ENCODE measurements around the gene ZNRF3. TPM values are rescaled to one million over a fixed set of nuclear protein-coding genes. Genes with fewer than 3 reads are reported as not detected.

ZNRF3 gene
- total RNA-seq, 4 donors from 2014 or later: 10.4 to 18.0 (median 14.2) TPM

- Histone ChIP-seq H3K4me3 (replicated peaks in 1 of 3) (no peak overlapping the region), H3K27ac (peak overlapping the region; percentile 54 to 73 (median 69)), H3K4me1 (peaks cover 29 to 32% of the 10 kb centered on the region in 2 donors), H3K9me3 (no peaks in the 10 kb centered on the region), H3K27me3 (no peaks in the 10 kb centered on the region), H3K36me3 (no peaks in the 10 kb centered on the region)
- TF ChIP-seq POLR2A (IDR thresholded peaks at IDR 0.05) (no peak), CTCF (IDR thresholded peaks at IDR 0.05) (no peak)
- no peak for DNase-seq
- intact Hi-C loops (cut with DNase I): no loop called here
- 56 to 59% methylated on average over 5 of the region's 5 CpGs for WGBS, 2 donors
Observed at GRCh38 chr22:28940441-28940840, 57.1 kb downstream of the ZNRF3 start.

- H3K9me3 ChIP-seq: no peaks in the 10 kb centered on the region
- intact Hi-C loops (cut with DNase I): no loop called here
- TF ChIP-seq CTCF (IDR thresholded peaks at IDR 0.05) (no peak), POLR2A (IDR thresholded peaks at IDR 0.05) (no peak)
- no peaks in the 10 kb centered on the region for H3K27me3 ChIP-seq
- peaks cover 27 to 32% of the 10 kb centered on the region in 2 donors for H3K4me1 ChIP-seq
- no peaks in the 10 kb centered on the region for H3K36me3 ChIP-seq
- 75 to 90% methylated on average over 5 of the region's 5 CpGs for whole genome bisulfite sequencing, 2 donors
- H3K4me3 ChIP-seq (replicated peaks in 1 of 3): no peak overlapping the region
- no peak overlapping the region for H3K27ac ChIP-seq
- DNase-seq: no peak
Observed at GRCh38 chr22:28942333-28942732, 59.0 kb downstream of the ZNRF3 start.

- no peak for TF ChIP-seq POLR2A (IDR thresholded peaks at IDR 0.05)
- no peak for TF ChIP-seq CTCF (IDR thresholded peaks at IDR 0.05)
- 47 to 62% methylated on average over 7 of the region's 7 CpGs for WGBS, 2 donors
- Histone ChIP-seq H3K4me3 (replicated peaks in 1 of 3) (no peak overlapping the region), H3K27me3 (no peaks in the 10 kb centered on the region), H3K4me1 (peaks cover 23 to 32% of the 10 kb centered on the region in 2 donors), H3K27ac (no peak overlapping the region), H3K36me3 (no peaks in the 10 kb centered on the region), H3K9me3 (no peaks in the 10 kb centered on the region)
- intact Hi-C loops (cut with DNase I): no loop called here
- no peak for DNase-seq
Observed at GRCh38 chr22:28942801-28943500, 59.6 kb downstream of the ZNRF3 start.

GRCh38 chr22:28943501-28943879 is 60.1 kb downstream of the ZNRF3 start:
- WGBS, 2 donors: 88 to 89% methylated on average over 2 of the region's 2 CpGs
- TF ChIP-seq CTCF (IDR thresholded peaks at IDR 0.05) (no peak), POLR2A (IDR thresholded peaks at IDR 0.05) (no peak)
- Histone ChIP-seq H3K4me1 (peaks cover 23 to 32% of the 10 kb centered on the region in 2 donors), H3K27ac (no peak overlapping the region), H3K36me3 (no peaks in the 10 kb centered on the region), H3K27me3 (no peaks in the 10 kb centered on the region), H3K4me3 (replicated peaks in 1 of 3) (no peak overlapping the region), H3K9me3 (no peaks in the 10 kb centered on the region)
- intact Hi-C loops (cut with DNase I): no loop called here
- no peak for DNase-seq

GRCh38 chr22:28947125-28947524 is 63.8 kb downstream of the ZNRF3 start:
- 98 to 100% methylated on average over 1 of the region's 1 CpG for WGBS, 2 donors
- Histone ChIP-seq H3K4me1 (peaks cover 8 to 37% of the 10 kb centered on the region in 2 donors), H3K4me3 (replicated peaks in 1 of 3) (no peak overlapping the region), H3K36me3 (no peaks in the 10 kb centered on the region), H3K9me3 (no peaks in the 10 kb centered on the region), H3K27ac (no peak overlapping the region), H3K27me3 (no peaks in the 10 kb centered on the region)
- TF ChIP-seq CTCF (IDR thresholded peaks at IDR 0.05): no peak
- TF ChIP-seq POLR2A (IDR thresholded peaks at IDR 0.05): no peak
- no peak for DNase-seq
- intact Hi-C loops (cut with DNase I): no loop called here
